HG02678 (cell line): ENCODE data around the gene GPATCH4.
"Not testable (repeated sequence)": the region's sequence is repeated elsewhere in the genome, so short reads cannot be mapped to it uniquely, and the experiment has no call there.

Experiments used
- ATAC-seq: cut with Tn5 transposase; IDR thresholded peaks from one replicate; pipeline ENCODE4 v1.9.1; 2021; ENCODE audit warnings: mild to moderate bottlenecking, moderate library complexity; ENCODE audit not compliant: unreplicated experiment

GPATCH4 gene

GRCh38 chr1:156598731-156599432 lies 2.4 kb downstream of the GPATCH4 start:
- ATAC-seq, result no peak

GRCh38 chr1:156598125-156598524 lies 3.2 kb downstream of the GPATCH4 start:
- no peak for ATAC-seq

- ATAC-seq, result no peak
Observed at GRCh38 chr1:156596426-156596825, 4.9 kb downstream of the GPATCH4 start.

GRCh38 chr1:156595016-156595415 lies 6.3 kb downstream of the GPATCH4 start:
- ATAC-seq, result no peak

GRCh38 chr1:156594190-156594589 lies 7.1 kb downstream of the GPATCH4 start:
- no peak for ATAC-seq

- ATAC-seq, result no peak
Observed at GRCh38 chr1:156593661-156593989, 7.7 kb downstream of the GPATCH4 start.

GRCh38 chr1:156592910-156593660 lies 8.2 kb downstream of the GPATCH4 start:
- ATAC-seq, result no peak

- ATAC-seq, result no peak
Observed at GRCh38 chr1:156592158-156592909, 8.9 kb downstream of the GPATCH4 start.

- ATAC-seq, result peak; percentile 93
Observed at GRCh38 chr1:156591432-156592157, 9.7 kb downstream of the GPATCH4 start, which contains the start of gene NAXE. TSS of gene NAXE (plus strand) at chr1:156591776. CDS start at chr1:156591805, 29 bp downstream.

GRCh38 chr1:156591181-156591431 lies 10.2 kb downstream of the GPATCH4 start:
- no peak for ATAC-seq

- ATAC-seq, result no peak
Observed at GRCh38 chr1:156590326-156591180, 10.7 kb downstream of the GPATCH4 start.

GRCh38 chr1:156589546-156589945 lies 11.7 kb downstream of the GPATCH4 start:
- no peak for ATAC-seq

- not testable (repeated sequence) for ATAC-seq
Observed at GRCh38 chr1:156587927-156588326, 13.4 kb downstream of the GPATCH4 start.

GRCh38 chr1:156586892-156587477 lies 14.3 kb downstream of the GPATCH4 start:
- ATAC-seq, result no peak

GRCh38 chr1:156586323-156586722 lies 15.0 kb downstream of the GPATCH4 start:
- no peak for ATAC-seq

- ATAC-seq, result no peak
Observed at GRCh38 chr1:156584813-156585212, 16.5 kb downstream of the GPATCH4 start.

- ATAC-seq, result peak; percentile 43
Observed at GRCh38 chr1:156583821-156584622, 17.3 kb downstream of the GPATCH4 start.

GRCh38 chr1:156582388-156583017 lies 18.8 kb downstream of the GPATCH4 start:
- ATAC-seq, result no peak
